ENCODE data around the gene SEZ6L.
A peak's percentile ranks its signal among the peaks of the same experiment; 100 is the strongest.

The SEZ6L gene

GRCh38 chr22:26318975-26319374 is 149.7 kb downstream of the SEZ6L start:
- DNase-seq (ENCODE audit: extremely low read depth, low read depth) = no peak
- peak; percentile 20 for TF ChIP-seq CTCF (IDR thresholded peaks at IDR 0.05; ENCODE audit: low read depth, low read length)

DNA sequence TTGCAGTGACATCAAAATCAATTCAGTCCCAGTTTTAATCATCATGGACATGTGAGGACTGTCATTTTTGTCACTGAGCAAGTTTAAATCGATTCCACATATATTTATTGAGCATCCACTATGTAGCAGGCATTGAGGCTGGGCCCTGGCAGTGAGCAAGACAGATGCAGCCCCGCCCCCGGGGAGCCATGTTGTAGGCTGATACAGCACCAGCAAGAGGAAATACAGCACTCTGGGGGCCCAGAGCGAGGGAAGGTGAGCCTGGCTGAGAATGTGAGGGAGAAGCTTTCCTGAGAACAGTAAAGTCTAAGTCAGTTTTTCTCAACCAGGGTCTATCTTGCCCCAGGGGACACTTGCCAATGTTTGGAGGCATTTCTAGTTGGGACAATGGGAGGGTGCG is 151.2 kb downstream of the SEZ6L start:
- DNase-seq (ENCODE audit: extremely low read depth, low read depth) = no peak
- no peak for TF ChIP-seq CTCF (IDR thresholded peaks at IDR 0.05; ENCODE audit: low read depth, low read length)

DNA sequence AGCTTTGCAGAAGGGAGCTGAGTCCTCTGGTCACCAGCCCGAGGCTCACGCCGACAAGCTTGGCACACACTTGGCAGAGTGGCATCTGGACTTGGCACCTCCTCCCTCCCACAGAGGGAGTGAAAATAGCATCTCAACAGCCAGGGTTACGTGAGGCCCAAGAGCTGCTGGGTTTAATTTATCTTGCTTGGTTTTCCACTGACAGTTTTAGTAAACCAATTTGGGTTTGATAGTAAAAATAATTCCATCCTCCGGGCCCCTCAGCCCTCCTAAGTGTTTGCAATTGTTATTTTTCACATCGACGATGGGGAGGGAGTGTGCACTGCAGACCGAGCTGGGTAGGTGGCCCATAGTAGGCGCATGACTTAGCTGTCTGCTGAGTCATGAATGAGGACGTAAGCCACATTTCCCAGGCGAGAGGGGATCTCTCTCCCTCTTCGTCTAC is 152.2 kb downstream of the SEZ6L start:
- TF ChIP-seq CTCF (IDR thresholded peaks at IDR 0.05; ENCODE audit: low read depth, low read length) = 0 out of 2 replicates have a peak, but pooled peaks have one; percentile 0
- DNase-seq (ENCODE audit: extremely low read depth, low read depth) = peak; percentile 38

DNA sequence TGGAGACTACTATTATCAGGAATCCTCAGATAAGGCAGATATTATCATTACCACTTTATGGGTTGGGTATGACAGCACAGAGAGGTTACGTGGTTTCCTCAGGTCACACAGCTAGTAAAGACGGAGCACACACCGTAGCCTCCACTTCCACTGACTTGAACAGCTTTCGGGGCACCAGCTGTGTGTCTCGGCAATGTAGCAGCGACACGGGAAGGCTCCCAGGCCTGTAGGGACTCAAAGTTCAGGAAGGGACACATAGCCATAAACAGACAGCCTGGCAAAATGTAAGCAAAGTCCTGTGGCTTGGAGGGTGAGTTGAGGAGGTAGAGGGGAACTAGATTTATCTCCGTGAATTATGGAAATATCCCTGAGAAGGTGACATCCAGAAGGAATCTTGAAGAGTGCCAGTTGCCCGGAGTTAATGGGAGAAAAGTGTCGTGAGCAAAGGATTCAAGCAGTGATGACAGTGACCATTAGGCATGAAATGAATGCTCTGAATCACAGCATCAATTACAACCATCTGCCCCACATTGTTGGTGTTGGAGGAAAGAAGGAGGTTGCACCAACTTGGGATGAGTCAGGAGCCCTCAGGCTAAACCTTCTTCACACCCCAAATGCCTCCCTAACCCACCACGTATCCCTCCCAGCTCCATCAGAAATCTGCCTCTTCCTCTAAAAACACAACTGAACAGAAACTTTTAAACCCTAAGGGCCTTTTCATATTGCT is 153.1 kb downstream of the SEZ6L start:
- no peak for TF ChIP-seq CTCF (IDR thresholded peaks at IDR 0.05; ENCODE audit: low read depth, low read length)
- DNase-seq (ENCODE audit: extremely low read depth, low read depth) = peak; percentile 87

DNA sequence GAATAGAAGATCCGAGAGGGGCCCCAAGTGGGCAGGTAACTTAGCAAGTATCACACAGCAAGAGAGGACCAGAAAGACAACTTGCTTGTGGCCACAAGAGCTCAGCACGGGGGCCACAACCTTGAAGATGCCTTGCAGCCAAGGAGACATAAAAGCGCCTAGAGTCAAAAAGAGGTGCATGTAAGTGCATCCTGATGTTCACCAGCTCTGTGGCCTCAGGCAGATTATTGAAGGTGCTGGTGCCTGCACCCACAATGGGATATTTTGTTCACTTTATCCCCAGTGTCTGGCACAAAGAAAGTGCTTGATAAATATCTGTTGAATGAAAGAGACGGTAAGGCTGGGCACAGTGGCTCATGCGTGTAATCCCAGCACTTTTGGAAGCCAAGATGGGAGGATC is 153.8 kb downstream of the SEZ6L start:
- DNase-seq (ENCODE audit: extremely low read depth, low read depth) = no peak
- no peak for TF ChIP-seq CTCF (IDR thresholded peaks at IDR 0.05; ENCODE audit: low read depth, low read length)

- no peak for TF ChIP-seq CTCF (IDR thresholded peaks at IDR 0.05; ENCODE audit: low read depth, low read length)
- no peak for DNase-seq (ENCODE audit: extremely low read depth, low read depth)
Observed at GRCh38 chr22:26324150-26324549, 154.9 kb downstream of the SEZ6L start.

- DNase-seq (ENCODE audit: extremely low read depth, low read depth) = no peak
- TF ChIP-seq CTCF (IDR thresholded peaks at IDR 0.05; ENCODE audit: low read depth, low read length) = no peak
Observed at GRCh38 chr22:26325641-26326040, 156.4 kb downstream of the SEZ6L start.

All from AG09319 (cell line).